ENCODE results near the gene FLRT2.

FLRT2 gene

GRCh38 chr14:85620947-85621346 lies 91.0 kb downstream of the FLRT2 start:
- H3K4me3 ChIP-seq (ENCODE audit: low read depth in 1 of 2, low read length in 2 of 2), result no peak overlapping the region
- H3K27me3 ChIP-seq (ENCODE audit: low read depth, low read length), result no peaks in the 10 kb centered on the region
- H3K4me1 ChIP-seq (ENCODE audit: control insufficient read depth in 1 of 2, insufficient read depth in 2 of 2, low read length in 2 of 2), result no peaks in the 10 kb centered on the region
- H3K27ac ChIP-seq (ENCODE audit: low read length), result no peak overlapping the region
- peaks cover 0 to 7% of the 10 kb centered on the region in 2 donors for H3K36me3 ChIP-seq (ENCODE audit: control insufficient read depth in 1 of 2, insufficient read depth in 2 of 2, low read length in 2 of 2)
- H3K9me3 ChIP-seq (ENCODE audit: control insufficient read depth in 1 of 2, low read length in 2 of 2), result no peaks in the 10 kb centered on the region

GRCh38 chr14:85622106-85622505 lies 92.2 kb downstream of the FLRT2 start:
- no peaks in the 10 kb centered on the region for H3K4me1 ChIP-seq (ENCODE audit: control insufficient read depth in 1 of 2, insufficient read depth in 2 of 2, low read length in 2 of 2)
- peaks cover 0 to 7% of the 10 kb centered on the region in 2 donors for H3K36me3 ChIP-seq (ENCODE audit: control insufficient read depth in 1 of 2, insufficient read depth in 2 of 2, low read length in 2 of 2)
- H3K27me3 ChIP-seq (ENCODE audit: low read depth, low read length), result no peaks in the 10 kb centered on the region
- H3K4me3 ChIP-seq (ENCODE audit: low read depth in 1 of 2, low read length in 2 of 2), result no peak overlapping the region
- H3K9me3 ChIP-seq (ENCODE audit: control insufficient read depth in 1 of 2, low read length in 2 of 2), result no peaks in the 10 kb centered on the region
- H3K27ac ChIP-seq (ENCODE audit: low read length), result no peak overlapping the region

GRCh38 chr14:85622986-85623685 lies 93.2 kb downstream of the FLRT2 start:
- Histone ChIP-seq H3K9me3 (ENCODE audit: control insufficient read depth in 1 of 2, low read length in 2 of 2) (no peaks in the 10 kb centered on the region), H3K36me3 (ENCODE audit: control insufficient read depth in 1 of 2, insufficient read depth in 2 of 2, low read length in 2 of 2) (peaks cover 0 to 7% of the 10 kb centered on the region in 2 donors), H3K27ac (ENCODE audit: low read length) (no peak overlapping the region), H3K27me3 (ENCODE audit: low read depth, low read length) (no peaks in the 10 kb centered on the region), H3K4me1 (ENCODE audit: control insufficient read depth in 1 of 2, insufficient read depth in 2 of 2, low read length in 2 of 2) (no peaks in the 10 kb centered on the region), H3K4me3 (ENCODE audit: low read depth in 1 of 2, low read length in 2 of 2) (no peak overlapping the region)

- Histone ChIP-seq H3K4me1 (ENCODE audit: control insufficient read depth in 1 of 2, insufficient read depth in 2 of 2, low read length in 2 of 2) (no peaks in the 10 kb centered on the region), H3K9me3 (ENCODE audit: control insufficient read depth in 1 of 2, low read length in 2 of 2) (no peaks in the 10 kb centered on the region), H3K27me3 (ENCODE audit: low read depth, low read length) (no peaks in the 10 kb centered on the region), H3K36me3 (ENCODE audit: control insufficient read depth in 1 of 2, insufficient read depth in 2 of 2, low read length in 2 of 2) (peaks cover 0 to 7% of the 10 kb centered on the region in 2 donors), H3K27ac (ENCODE audit: low read length) (no peak overlapping the region), H3K4me3 (ENCODE audit: low read depth in 1 of 2, low read length in 2 of 2) (no peak overlapping the region)
Measured at GRCh38 chr14:85625925-85626585, 96.1 kb downstream of the FLRT2 start.

- Histone ChIP-seq H3K27me3 (ENCODE audit: low read depth, low read length) (no peaks in the 10 kb centered on the region), H3K36me3 (ENCODE audit: control insufficient read depth in 1 of 2, insufficient read depth in 2 of 2, low read length in 2 of 2) (no peaks in the 10 kb centered on the region), H3K4me3 (ENCODE audit: low read depth in 1 of 2, low read length in 2 of 2) (no peak overlapping the region), H3K27ac (ENCODE audit: low read length) (no peak overlapping the region), H3K9me3 (ENCODE audit: control insufficient read depth in 1 of 2, low read length in 2 of 2) (peaks cover 0 to 5% of the 10 kb centered on the region in 2 donors), H3K4me1 (ENCODE audit: control insufficient read depth in 1 of 2, insufficient read depth in 2 of 2, low read length in 2 of 2) (no peaks in the 10 kb centered on the region)
Measured at GRCh38 chr14:85634205-85634604, 104.3 kb downstream of the FLRT2 start.

GRCh38 chr14:85644211-85644610 lies 114.3 kb downstream of the FLRT2 start:
- H3K36me3 ChIP-seq (ENCODE audit: control insufficient read depth in 1 of 2, insufficient read depth in 2 of 2, low read length in 2 of 2), result no peaks in the 10 kb centered on the region
- H3K27me3 ChIP-seq (ENCODE audit: low read depth, low read length), result no peaks in the 10 kb centered on the region
- no peaks in the 10 kb centered on the region for H3K9me3 ChIP-seq (ENCODE audit: control insufficient read depth in 1 of 2, low read length in 2 of 2)
- H3K4me3 ChIP-seq (ENCODE audit: low read depth in 1 of 2, low read length in 2 of 2), result no peak overlapping the region
- no peak overlapping the region for H3K27ac ChIP-seq (ENCODE audit: low read length)
- H3K4me1 ChIP-seq (ENCODE audit: control insufficient read depth in 1 of 2, insufficient read depth in 2 of 2, low read length in 2 of 2), result no peaks in the 10 kb centered on the region

GRCh38 chr14:85653029-85653428 lies 123.1 kb downstream of the FLRT2 start:
- Histone ChIP-seq H3K9me3 (ENCODE audit: control insufficient read depth in 1 of 2, low read length in 2 of 2) (no peaks in the 10 kb centered on the region), H3K36me3 (ENCODE audit: control insufficient read depth in 1 of 2, insufficient read depth in 2 of 2, low read length in 2 of 2) (no peaks in the 10 kb centered on the region), H3K27ac (ENCODE audit: low read length) (no peak overlapping the region), H3K27me3 (ENCODE audit: low read depth, low read length) (no peaks in the 10 kb centered on the region), H3K4me1 (ENCODE audit: control insufficient read depth in 1 of 2, insufficient read depth in 2 of 2, low read length in 2 of 2) (no peaks in the 10 kb centered on the region), H3K4me3 (ENCODE audit: low read depth in 1 of 2, low read length in 2 of 2) (no peak overlapping the region)

GRCh38 chr14:85660243-85660922 lies 130.4 kb downstream of the FLRT2 start:
- no peaks in the 10 kb centered on the region for H3K9me3 ChIP-seq (ENCODE audit: control insufficient read depth in 1 of 2, low read length in 2 of 2)
- H3K27me3 ChIP-seq (ENCODE audit: low read depth, low read length), result no peaks in the 10 kb centered on the region
- no peaks in the 10 kb centered on the region for H3K36me3 ChIP-seq (ENCODE audit: control insufficient read depth in 1 of 2, insufficient read depth in 2 of 2, low read length in 2 of 2)
- H3K4me3 ChIP-seq (ENCODE audit: low read depth in 1 of 2, low read length in 2 of 2), result no peak overlapping the region
- no peak overlapping the region for H3K27ac ChIP-seq (ENCODE audit: low read length)
- no peaks in the 10 kb centered on the region for H3K4me1 ChIP-seq (ENCODE audit: control insufficient read depth in 1 of 2, insufficient read depth in 2 of 2, low read length in 2 of 2)

- Histone ChIP-seq H3K27me3 (ENCODE audit: low read depth, low read length) (no peaks in the 10 kb centered on the region), H3K4me1 (ENCODE audit: control insufficient read depth in 1 of 2, insufficient read depth in 2 of 2, low read length in 2 of 2) (no peaks in the 10 kb centered on the region), H3K27ac (ENCODE audit: low read length) (no peak overlapping the region), H3K9me3 (ENCODE audit: control insufficient read depth in 1 of 2, low read length in 2 of 2) (no peaks in the 10 kb centered on the region), H3K4me3 (ENCODE audit: low read depth in 1 of 2, low read length in 2 of 2) (no peak overlapping the region), H3K36me3 (ENCODE audit: control insufficient read depth in 1 of 2, insufficient read depth in 2 of 2, low read length in 2 of 2) (no peaks in the 10 kb centered on the region)
Measured at GRCh38 chr14:85662096-85662495, 132.2 kb downstream of the FLRT2 start.

- no peaks in the 10 kb centered on the region for H3K36me3 ChIP-seq (ENCODE audit: control insufficient read depth in 1 of 2, insufficient read depth in 2 of 2, low read length in 2 of 2)
- H3K27ac ChIP-seq (ENCODE audit: low read length), result no peak overlapping the region
- H3K9me3 ChIP-seq (ENCODE audit: control insufficient read depth in 1 of 2, low read length in 2 of 2), result no peaks in the 10 kb centered on the region
- no peak overlapping the region for H3K4me3 ChIP-seq (ENCODE audit: low read depth in 1 of 2, low read length in 2 of 2)
- no peaks in the 10 kb centered on the region for H3K27me3 ChIP-seq (ENCODE audit: low read depth, low read length)
- H3K4me1 ChIP-seq (ENCODE audit: control insufficient read depth in 1 of 2, insufficient read depth in 2 of 2, low read length in 2 of 2), result no peaks in the 10 kb centered on the region
Measured at GRCh38 chr14:85663256-85663655, 133.3 kb downstream of the FLRT2 start.

GRCh38 chr14:85663667-85664066 lies 133.7 kb downstream of the FLRT2 start:
- H3K27me3 ChIP-seq (ENCODE audit: low read depth, low read length), result no peaks in the 10 kb centered on the region
- no peaks in the 10 kb centered on the region for H3K9me3 ChIP-seq (ENCODE audit: control insufficient read depth in 1 of 2, low read length in 2 of 2)
- H3K4me1 ChIP-seq (ENCODE audit: control insufficient read depth in 1 of 2, insufficient read depth in 2 of 2, low read length in 2 of 2), result no peaks in the 10 kb centered on the region
- no peak overlapping the region for H3K4me3 ChIP-seq (ENCODE audit: low read depth in 1 of 2, low read length in 2 of 2)
- H3K36me3 ChIP-seq (ENCODE audit: control insufficient read depth in 1 of 2, insufficient read depth in 2 of 2, low read length in 2 of 2), result no peaks in the 10 kb centered on the region
- no peak overlapping the region for H3K27ac ChIP-seq (ENCODE audit: low read length)
